Karpas-422 (cell line): Measurements from ENCODE around the gene HS3ST4. TPM values are rescaled to one million over a fixed set of nuclear protein-coding genes. Genes with fewer than 3 reads are reported as not detected.

ENCODE experiments used
- DNase-seq: peaks from one replicate; pipeline ENCODE4 v3.0.0-alpha.2; 2015
- H2AFZ ChIP-seq: fragments of 200-600 bp; sonication (generic); 2 replicates; pipeline ENCODE4 v1.6.1; 2014; ENCODE audit warnings: antibody characterized with exemption, low read length, mixed read lengths
- H3K27ac ChIP-seq: fragments of 200-600 bp; sonication (generic); 2 replicates; pipeline ENCODE4 v1.5.1; 2014; ENCODE audit warnings: mild to moderate bottlenecking, low read length, moderate library complexity
- H3K27me3 ChIP-seq: fragments of 200-600 bp; sonication (generic); 2 replicates; pipeline ENCODE4 v1.6.1; 2014; ENCODE audit warnings: low read length, mixed read lengths
- H3K36me3 ChIP-seq: fragments of 200-600 bp; sonication (generic); 2 replicates; pipeline ENCODE4 v1.6.1; 2014; ENCODE audit warnings: low read length, mixed read lengths; ENCODE audit not compliant: insufficient read depth
- H3K4me1 ChIP-seq: fragments of 200-600 bp; sonication (generic); 2 replicates; pipeline ENCODE4 v1.6.1; 2014; ENCODE audit warnings: mild to moderate bottlenecking, low read length, mixed read lengths
- H3K4me2 ChIP-seq: fragments of 200-600 bp; sonication (generic); 2 replicates; pipeline ENCODE4 v1.6.1; 2014; ENCODE audit warnings: low read length, low read depth, mild to moderate bottlenecking; ENCODE audit not compliant: poor library complexity, severe bottlenecking
- H3K4me3 ChIP-seq: fragments of 200-600 bp; sonication (generic); 2 replicates; pipeline ENCODE4 v1.5.1; 2014; ENCODE audit warnings: mild to moderate bottlenecking, antibody characterized with exemption, low read length, mixed read lengths
- H3K79me2 ChIP-seq: fragments of 200-600 bp; sonication (generic); 2 replicates; pipeline ENCODE4 v1.6.1; 2014; ENCODE audit warnings: mild to moderate bottlenecking, low read length, mixed read lengths
- H3K9ac ChIP-seq: fragments of 200-600 bp; sonication (generic); 2 replicates; pipeline ENCODE4 v1.6.0; 2014; ENCODE audit warnings: low read length
- H3K9me2 ChIP-seq: fragments of 200-600 bp; sonication (generic), shearing (Covaris generic); replicated peaks from 2 replicates; pipeline ENCODE4 v1.6.0; 2014; ENCODE audit warnings: mild to moderate bottlenecking, low read length, moderate library complexity; ENCODE audit not compliant: insufficient read depth
- H3K9me3 ChIP-seq: fragments of 300-700, 200-600 bp; sonication (generic); 2 replicates; pipeline ENCODE4 v1.6.1; 2014; ENCODE audit warnings: low read length, mixed read lengths
- H4K20me1 ChIP-seq: fragments of 200-600 bp; sonication (generic); 2 replicates; pipeline ENCODE4 v1.6.1; 2014; ENCODE audit warnings: mild to moderate bottlenecking, antibody characterized with exemption, low read length, low read depth; ENCODE audit not compliant: insufficient read depth
- total RNA-seq: library from RNA; depleted of rRNA; stranded (reverse); fragments of >200 nt; shearing (Covaris generic); gene quantifications from 2 replicates; pipeline ENCODE4 v1.2.3, GENCODE V29; 2014; ENCODE audit warnings: low replicate concordance

Gene HS3ST4
- total RNA-seq, 1 experiment from 2014 or later, result not detected

GRCh38 chr16:25872369-25873070 is 180.8 kb downstream of the HS3ST4 start:
- no peak overlapping the region for H3K9ac ChIP-seq
- no peaks in the 10 kb centered on the region for H3K36me3 ChIP-seq
- H2AFZ ChIP-seq, result no peak overlapping the region
- no peaks in the 10 kb centered on the region for H3K4me1 ChIP-seq
- H3K4me2 ChIP-seq, result no peak overlapping the region
- no peak overlapping the region for H3K27ac ChIP-seq
- H3K79me2 ChIP-seq, result no peaks in the 10 kb centered on the region
- no peaks in the 10 kb centered on the region for H3K27me3 ChIP-seq
- no peaks in the 10 kb centered on the region for H3K9me2 ChIP-seq
- H3K4me3 ChIP-seq, result no peak overlapping the region
- DNase-seq, result no peak
- no peaks in the 10 kb centered on the region for H4K20me1 ChIP-seq
- no peaks in the 10 kb centered on the region for H3K9me3 ChIP-seq

- Histone ChIP-seq H3K9me3 (no peaks in the 10 kb centered on the region), H3K36me3 (no peaks in the 10 kb centered on the region), H3K79me2 (no peaks in the 10 kb centered on the region), H3K4me1 (no peaks in the 10 kb centered on the region), H3K9ac (no peak overlapping the region), H3K27me3 (no peaks in the 10 kb centered on the region), H3K9me2 (no peaks in the 10 kb centered on the region), H2AFZ (no peak overlapping the region), H3K27ac (no peak overlapping the region), H4K20me1 (no peaks in the 10 kb centered on the region), H3K4me3 (no peak overlapping the region), H3K4me2 (no peak overlapping the region)
- no peak for DNase-seq
These were observed 182.4 kb downstream of the HS3ST4 start for GRCh38 chr16:25874196-25874595.

- no peaks in the 10 kb centered on the region for H3K9me3 ChIP-seq
- no peaks in the 10 kb centered on the region for H3K4me1 ChIP-seq
- no peaks in the 10 kb centered on the region for H3K9me2 ChIP-seq
- no peak overlapping the region for H3K4me2 ChIP-seq
- no peak overlapping the region for H2AFZ ChIP-seq
- no peaks in the 10 kb centered on the region for H3K79me2 ChIP-seq
- no peaks in the 10 kb centered on the region for H3K36me3 ChIP-seq
- DNase-seq, result no peak
- H3K9ac ChIP-seq, result no peak overlapping the region
- H3K27me3 ChIP-seq, result no peaks in the 10 kb centered on the region
- H3K27ac ChIP-seq, result no peak overlapping the region
- no peaks in the 10 kb centered on the region for H4K20me1 ChIP-seq
- no peak overlapping the region for H3K4me3 ChIP-seq
These were observed 184.3 kb downstream of the HS3ST4 start for GRCh38 chr16:25875956-25876598.

- Histone ChIP-seq H3K27me3 (no peaks in the 10 kb centered on the region), H3K4me3 (no peak overlapping the region), H3K9me3 (no peaks in the 10 kb centered on the region), H3K9me2 (no peaks in the 10 kb centered on the region), H3K27ac (no peak overlapping the region), H3K4me1 (no peaks in the 10 kb centered on the region), H3K79me2 (no peaks in the 10 kb centered on the region), H3K36me3 (no peaks in the 10 kb centered on the region), H2AFZ (no peak overlapping the region), H3K4me2 (no peak overlapping the region), H3K9ac (no peak overlapping the region), H4K20me1 (no peaks in the 10 kb centered on the region)
- no peak for DNase-seq
These were observed 185.3 kb downstream of the HS3ST4 start for GRCh38 chr16:25877103-25877502.

GRCh38 chr16:25886598-25886997 is 194.8 kb downstream of the HS3ST4 start:
- Histone ChIP-seq H3K79me2 (no peaks in the 10 kb centered on the region), H3K36me3 (no peaks in the 10 kb centered on the region), H3K4me1 (no peaks in the 10 kb centered on the region), H3K9ac (no peak overlapping the region), H3K27me3 (no peaks in the 10 kb centered on the region), H3K27ac (no peak overlapping the region), H3K4me3 (no peak overlapping the region), H3K4me2 (no peak overlapping the region), H3K9me3 (no peaks in the 10 kb centered on the region), H3K9me2 (no peaks in the 10 kb centered on the region), H2AFZ (no peak overlapping the region), H4K20me1 (no peaks in the 10 kb centered on the region)
- DNase-seq, result no peak

GRCh38 chr16:25888868-25889267 is 197.1 kb downstream of the HS3ST4 start:
- Histone ChIP-seq H3K9me2 (no peaks in the 10 kb centered on the region), H3K9me3 (no peaks in the 10 kb centered on the region), H4K20me1 (no peaks in the 10 kb centered on the region), H3K4me1 (no peaks in the 10 kb centered on the region), H3K27me3 (no peaks in the 10 kb centered on the region), H3K9ac (no peak overlapping the region), H3K36me3 (no peaks in the 10 kb centered on the region), H3K79me2 (no peaks in the 10 kb centered on the region), H2AFZ (no peak overlapping the region), H3K4me2 (no peak overlapping the region), H3K27ac (no peak overlapping the region), H3K4me3 (no peak overlapping the region)
- DNase-seq, result no peak

GRCh38 chr16:25893332-25893731 is 201.6 kb downstream of the HS3ST4 start:
- H3K27me3 ChIP-seq, result no peaks in the 10 kb centered on the region
- no peaks in the 10 kb centered on the region for H3K9me2 ChIP-seq
- H3K9ac ChIP-seq, result no peak overlapping the region
- no peak overlapping the region for H3K27ac ChIP-seq
- H3K4me3 ChIP-seq, result no peak overlapping the region
- DNase-seq, result no peak
- H3K9me3 ChIP-seq, result no peaks in the 10 kb centered on the region
- no peak overlapping the region for H2AFZ ChIP-seq
- H3K36me3 ChIP-seq, result no peaks in the 10 kb centered on the region
- no peaks in the 10 kb centered on the region for H3K79me2 ChIP-seq
- no peaks in the 10 kb centered on the region for H3K4me1 ChIP-seq
- H3K4me2 ChIP-seq, result no peak overlapping the region
- H4K20me1 ChIP-seq, result no peaks in the 10 kb centered on the region

- no peak overlapping the region for H2AFZ ChIP-seq
- no peak overlapping the region for H3K4me3 ChIP-seq
- no peaks in the 10 kb centered on the region for H3K9me2 ChIP-seq
- no peaks in the 10 kb centered on the region for H3K27me3 ChIP-seq
- DNase-seq, result no peak
- H3K4me2 ChIP-seq, result no peak overlapping the region
- no peaks in the 10 kb centered on the region for H3K36me3 ChIP-seq
- H4K20me1 ChIP-seq, result no peaks in the 10 kb centered on the region
- H3K27ac ChIP-seq, result no peak overlapping the region
- H3K4me1 ChIP-seq, result no peaks in the 10 kb centered on the region
- no peaks in the 10 kb centered on the region for H3K79me2 ChIP-seq
- no peak overlapping the region for H3K9ac ChIP-seq
- no peaks in the 10 kb centered on the region for H3K9me3 ChIP-seq
These were observed 202.3 kb downstream of the HS3ST4 start for GRCh38 chr16:25894093-25894492.
